ENCODE results near the gene HLA-DMB. TPM values are rescaled to one million over a fixed set of nuclear protein-coding genes. Genes with fewer than 3 reads are reported as not detected.

Gene HLA-DMB
- total RNA-seq, 2 experiments from 2014 or later, result 3.5 to 3.6 TPM

- intact Hi-C loops (cut with micrococcal nuclease), result no loop called here
- ATAC-seq (peak; percentile 70), DNase-seq (peak; percentile 87)
- TF ChIP-seq CTCF (IDR thresholded peaks at IDR 0.05), result peak; percentile 81
- H3K9me3 Mint-ChIP-seq, result no peaks in the 10 kb centered on the region
- no peak overlapping the region for H3K27ac Mint-ChIP-seq
- ChIA-PET POLR2A (interaction anchor here (0.9 to 15.8 kb wide), 6 partner anchors 9 to 42 kb away, joined by 3 to 392 read pairs (median 4); partner anchors contain the start of gene BRD2), CTCF (interaction anchor here (0.6 to 15.9 kb wide), 43 partner anchors 10 to 155 kb away, joined by 3 to 372 read pairs (median 6); partner anchors contain the start of genes BRD2, HLA-DMA, HLA-DPA1 and TAP2)
- H3K4me3 Mint-ChIP-seq, result no peak overlapping the region
- no peaks in the 10 kb centered on the region for H3K27me3 Mint-ChIP-seq
- peaks cover 14% of the 10 kb centered on the region for H3K4me1 Mint-ChIP-seq (ENCODE audit: low read depth)
- no peaks in the 10 kb centered on the region for H3K36me3 Mint-ChIP-seq (ENCODE audit: low read depth)
Measured at GRCh38 chr6:32933661-32934085, 7.2 kb downstream of the HLA-DMB start.

DNA sequence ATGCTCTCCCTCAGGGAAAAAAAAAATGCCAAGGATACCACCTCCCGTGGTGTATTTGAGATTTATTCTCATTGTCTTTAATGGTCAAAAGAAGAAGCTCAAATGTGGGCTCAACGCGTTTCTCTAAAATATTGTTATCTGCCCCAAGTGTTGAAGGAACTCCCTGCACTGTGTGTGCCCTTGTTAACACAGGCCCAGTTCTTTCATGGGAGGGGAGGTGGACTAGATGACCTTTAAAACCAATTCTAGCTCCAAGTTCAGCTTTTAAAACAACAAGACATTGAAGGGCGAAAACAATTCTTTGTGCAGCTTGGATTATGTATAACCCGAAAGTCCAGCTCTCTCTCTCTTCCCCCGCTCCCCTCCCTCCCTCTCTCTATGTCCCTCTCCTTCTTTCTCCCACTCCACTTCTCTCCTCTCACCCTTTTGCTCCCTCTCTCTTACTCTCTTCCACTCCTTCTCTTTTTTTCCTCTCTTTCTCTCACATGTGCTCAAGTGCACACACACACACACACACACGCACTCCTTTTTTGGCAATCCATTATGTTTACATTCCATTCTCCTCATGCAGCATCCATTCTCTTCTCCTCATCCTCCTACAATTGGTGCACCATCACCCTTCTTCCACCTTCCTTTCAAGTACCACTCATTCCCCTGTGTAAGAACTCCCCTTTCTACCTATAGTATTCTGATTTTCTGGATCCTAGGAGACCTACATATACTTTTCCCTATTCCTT, 8.5 kb downstream of the HLA-DMB start:
- TF ChIP-seq CTCF (IDR thresholded peaks at IDR 0.05), result no peak
- Mint-ChIP-seq H3K9me3 (no peaks in the 10 kb centered on the region), H3K4me3 (no peak overlapping the region), H3K27ac (no peak overlapping the region), H3K4me1 (ENCODE audit: low read depth) (peaks cover 6% of the 10 kb centered on the region), H3K27me3 (no peaks in the 10 kb centered on the region), H3K36me3 (ENCODE audit: low read depth) (no peaks in the 10 kb centered on the region)
- ATAC-seq, result no peak
- ChIA-PET CTCF (interaction anchor here (0.7 to 15.9 kb wide), 20 partner anchors 11 to 141 kb away, joined by 3 to 372 read pairs (median 6); partner anchors contain the start of genes BRD2, HLA-DMA, HLA-DPA1 and TAP2), POLR2A (interaction anchor here (1.5 to 15.8 kb wide), 3 partner anchors 10 to 43 kb away, joined by 3 to 392 read pairs (median 7); partner anchors contain the start of gene BRD2)
- DNase-seq, result no peak
- intact Hi-C loops (cut with micrococcal nuclease), result no loop called here

- no peak for TF ChIP-seq CTCF (IDR thresholded peaks at IDR 0.05)
- DNase-seq (no peak), ATAC-seq (no peak)
- no peak overlapping the region for H3K27ac Mint-ChIP-seq
- no peaks in the 10 kb centered on the region for H3K9me3 Mint-ChIP-seq
- no peak overlapping the region for H3K4me3 Mint-ChIP-seq
- ChIA-PET CTCF (interaction anchor here (1.2 to 15.9 kb wide), 8 partner anchors 10 to 69 kb away, joined by 4 to 372 read pairs (median 35); partner anchors contain the start of genes BRD2, HLA-DMA and HLA-DMB), POLR2A (interaction anchor here (1.0 to 15.8 kb wide), 2 partner anchors 10 to 44 kb away, joined by 4 to 392 read pairs; partner anchors contain the start of gene BRD2)
- intact Hi-C loops (cut with micrococcal nuclease), result loop anchor here (2.0 kb wide), 1 partner anchor 54 kb away; no protein-coding TSS in a partner anchor
- peaks cover 6% of the 10 kb centered on the region for H3K4me1 Mint-ChIP-seq (ENCODE audit: low read depth)
- H3K27me3 Mint-ChIP-seq, result no peaks in the 10 kb centered on the region
- H3K36me3 Mint-ChIP-seq (ENCODE audit: low read depth), result no peaks in the 10 kb centered on the region
Measured at GRCh38 chr6:32931211-32931610, 9.6 kb downstream of the HLA-DMB start.

DNA sequence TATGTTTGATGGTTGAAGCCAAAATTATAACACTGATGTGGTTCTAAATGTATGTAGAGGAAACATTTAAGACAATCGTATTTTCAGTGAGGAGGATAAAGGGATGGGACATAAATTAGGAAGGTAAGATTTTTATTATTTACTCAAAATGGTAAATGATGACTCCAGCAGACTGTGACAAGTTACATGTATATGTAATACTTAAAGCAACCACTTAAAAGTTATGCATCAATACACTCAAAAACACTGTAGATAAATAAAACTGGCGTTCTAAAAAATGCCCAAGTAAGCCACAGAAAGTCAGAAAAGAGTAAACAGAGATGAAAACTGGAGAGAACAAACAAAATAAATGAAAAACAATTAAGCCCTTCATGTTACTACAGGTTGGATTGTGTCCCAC, 18.7 kb downstream of the HLA-DMB start:
- H3K27ac Mint-ChIP-seq, result no peak overlapping the region
- H3K27me3 Mint-ChIP-seq, result no peaks in the 10 kb centered on the region
- no peaks in the 10 kb centered on the region for H3K9me3 Mint-ChIP-seq
- ChIA-PET CTCF (interaction anchor here (1.5 to 10.3 kb wide), 3 partner anchors 11 to 63 kb away, joined by 5 to 64 read pairs (median 14); partner anchors contain the start of gene HLA-DMA), POLR2A (interaction anchor here (1.7 to 2.7 kb wide), 2 partner anchors 48 to 50 kb away, joined by 4 to 6 read pairs; no protein-coding TSS in a partner anchor)
- ATAC-seq (no peak), DNase-seq (no peak)
- intact Hi-C loops (cut with micrococcal nuclease), result no loop called here
- no peaks in the 10 kb centered on the region for H3K4me1 Mint-ChIP-seq (ENCODE audit: low read depth)
- no peak overlapping the region for H3K4me3 Mint-ChIP-seq
- TF ChIP-seq CTCF (IDR thresholded peaks at IDR 0.05), result no peak
- no peaks in the 10 kb centered on the region for H3K36me3 Mint-ChIP-seq (ENCODE audit: low read depth)
